OCI-LY3 (cell line): Measurements from ENCODE around the gene CLEC2B.

Experiments used
- H2AFZ ChIP-seq: fragments of 200-600, 300-600 bp; shearing (Covaris generic); 2 replicates; pipeline ENCODE4 v1.6.0; 2014; ENCODE audit warnings: antibody characterized with exemption, low read depth, low read length
- H3K27ac ChIP-seq: fragments of 200-600, 300-600 bp; sonication (generic); 2 replicates; pipeline ENCODE4 v1.5.1; 2014; ENCODE audit warnings: mild to moderate bottlenecking, low read length, moderate library complexity, mixed read lengths
- H3K27me3 ChIP-seq: fragments of 200-600, 300-600 bp; sonication (generic); 2 replicates; pipeline ENCODE4 v1.6.1; 2014; ENCODE audit warnings: low read depth, low read length, mixed read lengths
- H3K36me3 ChIP-seq: fragments of 200-600, 300-600 bp; sonication (generic); replicated peaks from 2 replicates; pipeline ENCODE3; 2014; ENCODE audit warnings: low read depth, low read length, mixed read lengths
- H3K4me1 ChIP-seq: fragments of 300-600, 200-600 bp; sonication (generic); 2 replicates; pipeline ENCODE4 v1.6.1; 2014; ENCODE audit warnings: low read length, mixed read lengths
- H3K4me2 ChIP-seq: fragments of 200-600, 300-600 bp; sonication (generic); 2 replicates; pipeline ENCODE4 v1.6.1; 2014; ENCODE audit warnings: low read length, mixed read lengths
- H3K4me3 ChIP-seq: fragments of 300-600, 200-600 bp; sonication (generic); 2 replicates; pipeline ENCODE4 v1.5.1; 2014; ENCODE audit warnings: antibody characterized with exemption, mild to moderate bottlenecking, low read length, moderate library complexity
- H3K79me2 ChIP-seq: fragments of 300-600, 200-600 bp; shearing (Covaris generic); 2 replicates; pipeline ENCODE4 v1.6.1; 2014; ENCODE audit warnings: mild to moderate bottlenecking, low read length, mixed read lengths
- H3K9ac ChIP-seq: fragments of 300-600, 200-600 bp; shearing (Covaris generic); 2 replicates; pipeline ENCODE4 v1.6.0; 2014; ENCODE audit warnings: mild to moderate bottlenecking, low read length, moderate library complexity
- H3K9me3 ChIP-seq: fragments of 200-600, 300-600 bp; shearing (Covaris generic); 2 replicates; pipeline ENCODE4 v1.6.1; 2014; ENCODE audit warnings: low read length, mixed read lengths; ENCODE audit not compliant: insufficient read depth
- H4K20me1 ChIP-seq: fragments of 200-600, 300-600 bp; sonication (generic); 2 replicates; pipeline ENCODE4 v1.6.1; 2016; ENCODE audit warnings: low read length, mixed read lengths; ENCODE audit not compliant: insufficient read depth
- CTCF ChIP-seq: fragments of 200-600, 300-600 bp; sonication (generic); IDR thresholded peaks from 2 replicates; pipeline ENCODE4 v1.5.1; 2014; ENCODE audit warnings: antibody characterized with exemption, low read length, low read depth
- EZH2phosphoT487 ChIP-seq: fragments of 200-600 bp; shearing (Covaris generic); IDR thresholded peaks from 2 replicates; pipeline ENCODE4 v1.6.1; 2018; ENCODE audit warnings: antibody characterized with exemption, mixed run types, low read depth

The CLEC2B gene

GRCh38 chr12:9831720-9832119 is 37.4 kb downstream of the CLEC2B start:
- H3K36me3 ChIP-seq, result no peaks in the 10 kb centered on the region
- H3K4me3 ChIP-seq, result no peak overlapping the region
- no peaks in the 10 kb centered on the region; the same call in 1 of the 2 replicates for H3K9me3 ChIP-seq
- no peaks in the 10 kb centered on the region for H3K4me1 ChIP-seq
- no peak for TF ChIP-seq CTCF
- TF ChIP-seq EZH2phosphoT487, result no peak
- H3K9ac ChIP-seq, result no peak overlapping the region
- no peak overlapping the region for H2AFZ ChIP-seq
- peaks cover 7% of the 10 kb centered on the region; the same call in 1 of the 2 replicates for H3K27me3 ChIP-seq
- H4K20me1 ChIP-seq, result no peaks in the 10 kb centered on the region
- H3K4me2 ChIP-seq, result no peak overlapping the region
- no peak overlapping the region for H3K27ac ChIP-seq
- no peaks in the 10 kb centered on the region for H3K79me2 ChIP-seq

- Histone ChIP-seq H3K9ac (no peak overlapping the region), H3K4me2 (no peak overlapping the region), H3K27me3 (peaks cover 7% of the 10 kb centered on the region; the same call in 1 of the 2 replicates), H3K4me1 (no peaks in the 10 kb centered on the region), H4K20me1 (no peaks in the 10 kb centered on the region), H3K27ac (no peak overlapping the region), H3K36me3 (no peaks in the 10 kb centered on the region), H3K9me3 (peaks cover 4% of the 10 kb centered on the region), H2AFZ (no peak overlapping the region), H3K4me3 (no peak overlapping the region), H3K79me2 (no peaks in the 10 kb centered on the region)
- TF ChIP-seq EZH2phosphoT487, result no peak
- no peak for TF ChIP-seq CTCF
These were observed 39.2 kb downstream of the CLEC2B start for GRCh38 chr12:9829982-9830381.

- no peaks in the 10 kb centered on the region for H3K4me1 ChIP-seq
- TF ChIP-seq EZH2phosphoT487, result no peak
- no peak for TF ChIP-seq CTCF
- no peak overlapping the region for H3K4me3 ChIP-seq
- H2AFZ ChIP-seq, result no peak overlapping the region
- H4K20me1 ChIP-seq, result no peaks in the 10 kb centered on the region
- H3K9me3 ChIP-seq, result peaks cover 4% of the 10 kb centered on the region
- H3K9ac ChIP-seq, result no peak overlapping the region
- no peaks in the 10 kb centered on the region for H3K36me3 ChIP-seq
- no peaks in the 10 kb centered on the region for H3K79me2 ChIP-seq
- peaks cover 7% of the 10 kb centered on the region; the same call in 1 of the 2 replicates for H3K27me3 ChIP-seq
- no peak overlapping the region for H3K27ac ChIP-seq
- no peak overlapping the region for H3K4me2 ChIP-seq
These were observed 39.7 kb downstream of the CLEC2B start for GRCh38 chr12:9829483-9829882.

- TF ChIP-seq CTCF (no peak), EZH2phosphoT487 (no peak)
- Histone ChIP-seq H4K20me1 (no peaks in the 10 kb centered on the region), H3K4me1 (no peaks in the 10 kb centered on the region), H2AFZ (no peak within 1 kb of the TSS), H3K9me3 (peaks cover 4% of the 10 kb centered on the region), H3K27me3 (peaks cover 9% of the 10 kb centered on the region), H3K4me3 (no peak within 1 kb of the TSS), H3K9ac (no peak within 1 kb of the TSS), H3K36me3 (no peaks in the 10 kb centered on the region), H3K4me2 (no peak within 1 kb of the TSS), H3K27ac (no peak within 1 kb of the TSS), H3K79me2 (no peaks in the 10 kb centered on the region)
These were observed 41.8 kb downstream of the CLEC2B start, which contains the start of gene KLRF1 for GRCh38 chr12:9827209-9827888. Gene KLRF1 (plus strand): TSS chr12:9827481. CDS start chr12:9827545, 64 bp downstream.
